Measurements from ENCODE around the gene CYB561D1.

The CYB561D1 gene

GRCh38 chr1:109504974-109505373 lies 11.1 kb downstream of the CYB561D1 start (continued):
- no peak for TF ChIP-seq REST (tag by site-specific recombination; IDR thresholded peaks at IDR 0.05)
- no peak for TF ChIP-seq ZNF132 (tag by site-specific recombination; IDR thresholded peaks at IDR 0.05; ENCODE audit: borderline replicate concordance)
- no peak for TF ChIP-seq PRDM10 (tag by site-specific recombination; IDR thresholded peaks at IDR 0.05)
- TF ChIP-seq ZNF146 (tag by site-specific recombination; IDR thresholded peaks at IDR 0.05): no peak
- TF ChIP-seq ZNF18 (tag by site-specific recombination; IDR thresholded peaks at IDR 0.05): no peak
- TF ChIP-seq ZNF350 (tag by site-specific recombination; IDR thresholded peaks at IDR 0.05): no peak

GRCh38 chr1:109508001-109508872 lies 14.3 kb downstream of the CYB561D1 start:
- Histone ChIP-seq H3K4me3 (ENCODE audit: low read depth, low read length) (no peak overlapping the region), H3K27ac (ENCODE audit: extremely low read depth, low read depth, low read length) (no peak overlapping the region), H3K9me3 (ENCODE audit: control insufficient read depth, insufficient read depth, low read depth, low read length) (no peaks in the 10 kb centered on the region), H3K36me3 (ENCODE audit: control insufficient read depth in 2 of 2, insufficient read depth in 1 of 2, low read length in 2 of 2) (no peaks in the 10 kb centered on the region), H3K4me1 (ENCODE audit: control insufficient read depth, insufficient read depth, low read length) (no peaks in the 10 kb centered on the region)
- CTCF ChIA-PET: interaction anchor here (0.5 to 36.3 kb wide), 3 partner anchors 14 to 679 kb away, joined by 3 to 1152 read pairs (median 303); partner anchors contain the start of genes CYB561D1 and GPR61
- TF ChIP-seq ZNF792 (tag by site-specific recombination; IDR thresholded peaks at IDR 0.05) (no peak), PRDM6 (tag by site-specific recombination; IDR thresholded peaks at IDR 0.05) (no peak), ZNF133 (tag by site-specific recombination; IDR thresholded peaks at IDR 0.05) (no peak), ZBTB7A (tag by site-specific recombination; IDR thresholded peaks at IDR 0.05; ENCODE audit: low read depth) (no peak), ZNF169 (tag by site-specific recombination; IDR thresholded peaks at IDR 0.05) (no peak), ZNF660 (tag by site-specific recombination; IDR thresholded peaks at IDR 0.05) (no peak), ZNF544 (tag by site-specific recombination; IDR thresholded peaks at IDR 0.05) (no peak), ZNF624 (tag by site-specific recombination; IDR thresholded peaks at IDR 0.05) (no peak), ZBTB48 (tag by site-specific recombination; IDR thresholded peaks at IDR 0.05) (no peak), ZNF692 (tag by site-specific recombination; IDR thresholded peaks at IDR 0.05) (no peak), ZNF48 (tag by site-specific recombination; IDR thresholded peaks at IDR 0.05) (no peak), ZNF426 (tag by site-specific recombination; IDR thresholded peaks at IDR 0.05) (no peak), ZNF175 (tag by site-specific recombination; IDR thresholded peaks at IDR 0.05) (no peak), KLF7 (tag by site-specific recombination; IDR thresholded peaks at IDR 0.05; ENCODE audit: borderline replicate concordance) (no peak), FEZF1 (tag by site-specific recombination; IDR thresholded peaks at IDR 0.05) (no peak), SCRT1 (tag by site-specific recombination; IDR thresholded peaks at IDR 0.05; ENCODE audit: borderline replicate concordance) (no peak)
- POLR2A ChIA-PET: no interaction called here

Measured in HEK293 (cell line).